Transverse colon (tissue), 4 donors: ENCODE data around the gene MGST2. TPM values are rescaled to one million over a fixed set of nuclear protein-coding genes. Genes with fewer than 3 reads are reported as not detected.

ENCODE experiments used
- DNase-seq: peaks from one replicate; pipeline ENCODE4 v3.0.0-alpha.2; 2019
- H3K27ac ChIP-seq, 4 donors: fragments of 200-600 bp; sonication (generic); 2 replicates each; pipeline ENCODE4 v1.5.1; 2016 to 2018; ENCODE audit warnings: inconsistent platforms in 4 of 4
- H3K27me3 ChIP-seq: fragments of 200-600 bp; sonication (generic); 2 replicates; pipeline ENCODE4 v1.5.1; 2017; ENCODE audit warnings: inconsistent platforms
- H3K36me3 ChIP-seq, 4 donors: fragments of 200-600 bp; sonication (generic); 2 replicates each; pipeline ENCODE4 v1.5.1; 2017 to 2019; ENCODE audit warnings: inconsistent platforms in 4 of 4
- H3K4me1 ChIP-seq, 4 donors: fragments of 200-600 bp; sonication (generic); 2 replicates each; pipeline ENCODE4 v1.5.1; 2017 to 2020; ENCODE audit warnings: inconsistent platforms in 4 of 4
- H3K4me3 ChIP-seq, 4 donors: fragments of 200-600 bp; sonication (generic); 1 replicate in 1 of 4; 2 replicates in 3 of 4; pipeline versions ENCODE4 v1.5.1 to v1.6.1; 2017 to 2019; ENCODE audit warnings: inconsistent platforms in 4 of 4
- H3K9me3 ChIP-seq, 2 donors: fragments of 200-600 bp; sonication (generic); 2 replicates each; pipeline ENCODE4 v1.5.1; 2017 to 2019; ENCODE audit warnings: inconsistent platforms in 2 of 2
- CTCF ChIP-seq, 5 experiments: fragments of 200-600 bp in 3 of 5; fragments of 450-650 bp in 2 of 5; sonication (generic) in 3 of 5; IDR thresholded peaks; 1 replicate in 2 of 5; 2 replicates in 3 of 5; pipeline ENCODE4 v1.5.1; 2016 to 2017; ENCODE audit warnings: antibody characterized with exemption in 5 of 5, inconsistent platforms in 3 of 5, mild to moderate bottlenecking in 2 of 5, moderate library complexity in 1 of 5
- EP300 ChIP-seq: sonication (generic); formaldehyde crosslinking; IDR thresholded peaks from one replicate; pipeline ENCODE4 v1.6.1; 2017; ENCODE audit warnings: antibody characterized with exemption, low read depth
- POLR2A ChIP-seq: fragments of 450-650 bp; IDR thresholded peaks from one replicate; pipeline ENCODE4 v1.6.1; 2016; ENCODE audit warnings: antibody characterized with exemption, mild to moderate bottlenecking, moderate library complexity
- POLR2AphosphoS5 ChIP-seq, 3 donors: sonication (generic); formaldehyde crosslinking; IDR thresholded peaks; one replicate each; pipeline ENCODE4 v1.6.1; 2016; ENCODE audit warnings: antibody characterized with exemption in 3 of 3
- WGBS, 2 donors: methylation state at CpG; one replicate each; pipeline ENCODE4 v1.1.5; 2018; ENCODE audit warnings: low coverage in 1 of 2; 5-methylcytosine and 5-hydroxymethylcytosine counted together
- in situ Hi-C, 4 donors: fragments of 200-750 bp; cut with MboI; loops; one replicate each; pipeline versions ENCODE4 v1.15.0 to v1.15.1; 2017; ENCODE audit warnings: low sequenced_read_pairs in 3 of 4, low pct_ligation_motif_present in 1 of 4, low pct_unique_long_range_greater_than_20kb in 1 of 4
- intact Hi-C: fragments of 100-400 bp; cut with DNase I; formaldehyde crosslinking; loops from one replicate; pipeline ENCODE4 v1.15.1; 2023; ENCODE audit warnings: low total_unique reads
- total RNA-seq, 4 donors: library from RNA; depleted of rRNA; stranded (reverse); fragments of >200 nt; gene quantifications; one replicate each; pipeline ENCODE4 v1.1.0, GENCODE V29; 2016

Gene MGST2
- total RNA-seq, 4 donors from 2014 or later: 3.4 to 91.5 (median 39.4) TPM

DNA sequence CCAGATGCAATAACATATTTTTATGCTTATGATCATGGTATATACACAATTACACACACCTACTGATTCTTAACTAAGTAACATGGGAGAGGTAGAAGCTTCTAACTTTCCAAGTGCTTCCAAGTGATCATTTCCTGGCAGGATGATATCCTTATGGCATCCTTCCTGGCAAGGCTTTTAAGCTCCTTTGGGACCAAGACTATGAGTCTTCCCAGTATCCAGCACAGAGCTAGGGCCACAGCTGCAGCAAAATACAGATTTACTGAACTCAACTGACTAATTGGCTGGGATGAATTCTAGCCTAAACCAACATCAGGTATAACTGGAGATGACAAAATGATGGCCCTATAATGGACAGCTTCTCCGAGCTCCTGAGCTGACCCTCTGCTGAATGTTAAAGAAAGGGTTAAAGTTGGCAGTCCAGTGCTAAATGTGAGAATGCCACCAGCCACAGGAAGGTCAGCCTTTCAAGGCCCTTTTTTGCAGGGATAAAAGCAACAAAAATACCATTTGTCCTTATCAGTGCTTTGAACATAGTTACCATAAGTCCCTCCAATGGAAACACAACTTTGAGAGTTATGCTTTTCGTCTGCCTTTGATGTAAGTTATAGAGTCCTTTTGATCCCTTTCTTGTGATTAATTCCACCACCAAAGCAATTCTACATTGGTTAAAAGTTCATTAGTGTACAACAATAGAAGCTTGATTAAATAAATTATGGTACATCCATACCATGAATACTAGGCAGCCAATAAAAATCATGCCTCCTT is 73.4 kb downstream of the MGST2 start:
- TF ChIP-seq POLR2AphosphoS5 (IDR thresholded peaks at IDR 0.05): no peak
- no peak for TF ChIP-seq EP300
- TF ChIP-seq CTCF (IDR thresholded peaks at IDR 0.05): no peak
- TF ChIP-seq POLR2A: no peak
- intact Hi-C loops (loop anchor here (5.0 to 10.0 kb wide), 2 partner anchors 146 to 513 kb away; no protein-coding TSS in a partner anchor), in situ Hi-C loops (loop anchor here in 2 of 4 donors (10.0 to 25.0 kb wide), 3 partner anchors 416 to 523 kb away; partner anchors contain the start of gene MAML3 (in 1 of the 2))
- Histone ChIP-seq H3K27me3 (no peaks in the 10 kb centered on the region), H3K4me3 (no peak overlapping the region), H3K4me1 (peaks cover 6 to 24% (median 17%) of the 10 kb centered on the region in 4 donors), H3K27ac (no peak overlapping the region), H3K36me3 (no peaks in the 10 kb centered on the region), H3K9me3 (no peaks in the 10 kb centered on the region)
- WGBS, 2 donors: 88 to 90% methylated on average over 2 of the region's 2 CpGs
- DNase-seq: no peak

DNA sequence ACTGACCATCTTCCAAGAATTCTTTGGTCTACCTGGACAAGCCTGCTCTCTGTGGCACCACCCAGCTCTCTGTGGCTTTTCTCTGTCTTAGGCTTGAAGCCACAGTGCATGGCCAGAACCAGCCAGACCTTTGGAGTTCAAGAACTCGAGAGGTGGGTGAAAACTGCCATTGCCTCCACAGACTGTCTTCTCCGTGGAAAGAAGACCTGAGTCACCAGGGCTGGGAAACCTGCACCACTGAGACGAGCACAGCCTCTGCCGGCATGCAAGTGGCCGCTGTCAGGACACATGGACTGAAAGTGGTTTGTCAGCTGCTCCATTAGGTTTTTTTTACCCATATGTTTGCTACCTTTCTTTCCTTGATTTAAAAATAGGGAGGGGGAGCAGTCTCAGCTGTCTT is 74.5 kb downstream of the MGST2 start:
- Histone ChIP-seq H3K9me3 (no peaks in the 10 kb centered on the region), H3K4me3 (no peak overlapping the region), H3K27ac (peak overlapping the region; percentile 33 to 77 (median 68)), H3K36me3 (no peaks in the 10 kb centered on the region), H3K27me3 (no peaks in the 10 kb centered on the region), H3K4me1 (peaks cover 6 to 14% (median 8%) of the 10 kb centered on the region in 4 donors)
- no peak for DNase-seq
- TF ChIP-seq EP300 (no peak), CTCF (IDR thresholded peaks at IDR 0.05) (no peak), POLR2A (no peak), POLR2AphosphoS5 (IDR thresholded peaks at IDR 0.05) (no peak)
- in situ Hi-C loops: loop anchor here in 1 of 4 donors (25.0 kb wide), 1 partner anchor 522 kb away; no protein-coding TSS in a partner anchor
- WGBS, 2 donors: 63% methylated on average over 5 of the region's 5 CpGs; no CpG with 5 or more reads in 1 of the 2 donors
- intact Hi-C loops: no loop called here

DNA sequence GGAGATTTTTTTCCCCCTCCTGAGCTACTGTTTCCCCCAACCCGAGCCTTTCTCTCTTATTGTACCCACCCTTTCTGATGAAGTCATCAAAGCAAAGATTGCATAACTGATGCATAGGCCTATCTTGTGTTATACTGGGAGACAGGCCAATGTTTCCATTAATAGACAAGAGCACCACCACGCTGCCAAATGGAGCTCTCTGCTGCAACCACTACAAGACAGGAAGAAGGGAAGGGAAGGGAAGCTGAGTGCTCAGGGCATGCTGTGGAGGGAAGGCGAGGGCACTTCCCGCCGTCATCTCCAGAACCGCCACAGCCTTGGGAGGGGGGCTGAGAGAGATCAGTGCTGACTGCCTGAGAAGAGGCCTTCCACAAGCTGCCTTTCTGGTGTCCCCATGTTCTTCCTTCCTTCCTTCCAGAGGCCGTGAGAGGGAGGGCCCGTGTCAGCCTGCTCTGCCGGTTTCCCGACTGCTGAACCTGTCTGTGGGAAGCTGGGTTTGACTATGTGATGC is 75.0 kb downstream of the MGST2 start:
- no peaks in the 10 kb centered on the region for H3K36me3 ChIP-seq
- WGBS, 2 donors: 0 to 43% methylated on average over 1 to 10 of the region's 10 CpGs
- peak overlapping the region; percentile 33 to 77 (median 68) for H3K27ac ChIP-seq
- H3K4me1 ChIP-seq: peaks cover 6 to 9% (median 6%) of the 10 kb centered on the region in 4 donors
- H3K4me3 ChIP-seq: no peak overlapping the region
- in situ Hi-C loops: loop anchor here in 1 of 4 donors (25.0 kb wide), 1 partner anchor 522 kb away; no protein-coding TSS in a partner anchor
- TF ChIP-seq CTCF (IDR thresholded peaks at IDR 0.05) (no peak), POLR2A (no peak), POLR2AphosphoS5 (IDR thresholded peaks at IDR 0.05) (peak; percentile 48 to 60 (median 58))
- peak; percentile 39 for DNase-seq
- no peaks in the 10 kb centered on the region for H3K27me3 ChIP-seq
- H3K9me3 ChIP-seq: no peaks in the 10 kb centered on the region
- intact Hi-C loops: no loop called here

DNA sequence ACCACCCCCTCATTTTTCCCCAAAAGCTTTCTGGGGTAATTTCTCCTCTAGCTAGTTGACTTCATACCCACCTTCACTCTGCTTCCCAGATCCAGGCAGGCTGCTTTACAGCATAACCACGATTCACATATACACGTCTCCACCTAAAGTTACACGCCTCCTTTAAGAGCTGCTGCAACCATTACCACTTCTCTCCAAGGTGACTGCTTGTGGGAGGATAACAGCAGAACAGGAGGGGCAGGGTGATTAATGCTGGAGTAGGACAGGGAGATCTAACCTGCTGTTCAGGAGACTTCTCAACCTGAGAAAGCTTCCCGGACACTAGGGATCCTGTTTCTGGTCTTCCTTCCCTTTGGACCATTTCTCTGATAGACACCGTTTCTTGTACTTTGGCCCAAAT is 77.4 kb downstream of the MGST2 start:
- TF ChIP-seq POLR2A: no peak
- TF ChIP-seq CTCF (IDR thresholded peaks at IDR 0.05): no peak
- TF ChIP-seq EP300: no peak
- no peak for TF ChIP-seq POLR2AphosphoS5 (IDR thresholded peaks at IDR 0.05)
- 59 to 63% methylated on average over 5 of the region's 5 CpGs for WGBS, 2 donors
- Histone ChIP-seq H3K27me3 (no peaks in the 10 kb centered on the region), H3K4me1 (peaks cover 6 to 9% (median 6%) of the 10 kb centered on the region in 4 donors), H3K27ac (no peak overlapping the region), H3K36me3 (no peaks in the 10 kb centered on the region), H3K9me3 (no peaks in the 10 kb centered on the region), H3K4me3 (no peak overlapping the region)
- no peak for DNase-seq
- intact Hi-C loops (no loop called here), in situ Hi-C loops (loop anchor here in 1 of 4 donors (25.0 kb wide), 1 partner anchor 519 kb away; no protein-coding TSS in a partner anchor)
